ENCODE data around the gene CFTR.

- TF ChIP-seq CTCF (optimal IDR thresholded peaks at IDR 0.05 in 1 of 3, IDR thresholded peaks at IDR 0.05 in 1 of 3, conservative IDR thresholded peaks at IDR 0.05 in 1 of 3; ENCODE audit: extremely low read depth in 1 of 3, insufficient read depth in 2 of 3, low read length in 3 of 3) (no peak), EZH2 (IDR thresholded peaks at IDR 0.05; ENCODE audit: low read length) (no peak)
These were observed 160.1 kb downstream of the CFTR start for GRCh38 chr7:117639966-117640365.

All from keratinocyte (primary cell).